Measurements from ENCODE around the gene VGF. TPM values are rescaled to one million over a fixed set of nuclear protein-coding genes. Genes with fewer than 3 reads are reported as not detected.
A peak's percentile ranks its signal among the peaks of the same experiment; 100 is the strongest.
"Not testable (repeated sequence)": the region's sequence is repeated elsewhere in the genome, so short reads cannot be mapped to it uniquely, and the experiment has no call there.

The VGF gene
- 0.05 and 1.2 TPM in 2 replicates for total RNA-seq

- DNase-seq (ENCODE audit: low read depth), result peak; percentile 69
These were observed at the start of gene VGF for GRCh38 chr7:101165075-101165957. Gene VGF (minus strand): TSS chr7:101165569. CDS start chr7:101164843, 726 bp downstream.

GRCh38 chr7:101212014-101212413 lies 46.6 kb upstream of the VGF start:
- DNase-seq (ENCODE audit: low read depth), result no peak

GRCh38 chr7:101211501-101211900 lies 46.1 kb upstream of the VGF start:
- no peak for DNase-seq (ENCODE audit: low read depth)

GRCh38 chr7:101210143-101210542 lies 44.8 kb upstream of the VGF start:
- no peak for DNase-seq (ENCODE audit: low read depth)

- DNase-seq (ENCODE audit: low read depth), result no peak
These were observed 43.4 kb upstream of the VGF start for GRCh38 chr7:101208794-101209193.

- no peak for DNase-seq (ENCODE audit: low read depth)
These were observed 42.1 kb upstream of the VGF start for GRCh38 chr7:101207459-101207858.

GRCh38 chr7:101206665-101207042 lies 41.3 kb upstream of the VGF start:
- no peak for DNase-seq (ENCODE audit: low read depth)

- DNase-seq (ENCODE audit: low read depth), result no peak
These were observed 40.7 kb upstream of the VGF start for GRCh38 chr7:101205901-101206664.

- DNase-seq (ENCODE audit: low read depth), result not testable (repeated sequence)
These were observed 38.7 kb upstream of the VGF start for GRCh38 chr7:101203740-101204738.

GRCh38 chr7:101202603-101202918 lies 37.2 kb upstream of the VGF start:
- DNase-seq (ENCODE audit: low read depth), result no peak

GRCh38 chr7:101201695-101202602 lies 36.6 kb upstream of the VGF start:
- DNase-seq (ENCODE audit: low read depth), result no peak

- no peak for DNase-seq (ENCODE audit: low read depth)
These were observed 35.7 kb upstream of the VGF start, which contains the start of gene MOGAT3 for GRCh38 chr7:101200862-101201599. Gene MOGAT3 (minus strand): TSS chr7:101201036. CDS start chr7:101200854, 182 bp downstream.

- DNase-seq (ENCODE audit: low read depth), result no peak
These were observed 35.1 kb upstream of the VGF start for GRCh38 chr7:101200504-101200861.

- not testable (repeated sequence) for DNase-seq (ENCODE audit: low read depth)
These were observed 34.2 kb upstream of the VGF start for GRCh38 chr7:101199522-101199921.

GRCh38 chr7:101198476-101198875 lies 33.1 kb upstream of the VGF start:
- DNase-seq (ENCODE audit: low read depth), result no peak

- DNase-seq (ENCODE audit: low read depth), result no peak
These were observed 32.6 kb upstream of the VGF start for GRCh38 chr7:101197991-101198390.

GRCh38 chr7:101195884-101196283 lies 30.5 kb upstream of the VGF start:
- DNase-seq (ENCODE audit: low read depth), result no peak

GRCh38 chr7:101189109-101189508 lies 23.7 kb upstream of the VGF start:
- no peak for DNase-seq (ENCODE audit: low read depth)

GRCh38 chr7:101186844-101187428 lies 21.6 kb upstream of the VGF start:
- DNase-seq (ENCODE audit: low read depth), result no peak

GRCh38 chr7:101186194-101186593 lies 20.8 kb upstream of the VGF start:
- DNase-seq (ENCODE audit: low read depth), result no peak
